ENCODE data around the gene APOA1. TPM values are rescaled to one million over a fixed set of nuclear protein-coding genes. Genes with fewer than 3 reads are reported as not detected.

The APOA1 gene
- total and polyA plus RNA-seq, 12 donors, result 3.8 to 398 (median 70.5) TPM

DNA sequence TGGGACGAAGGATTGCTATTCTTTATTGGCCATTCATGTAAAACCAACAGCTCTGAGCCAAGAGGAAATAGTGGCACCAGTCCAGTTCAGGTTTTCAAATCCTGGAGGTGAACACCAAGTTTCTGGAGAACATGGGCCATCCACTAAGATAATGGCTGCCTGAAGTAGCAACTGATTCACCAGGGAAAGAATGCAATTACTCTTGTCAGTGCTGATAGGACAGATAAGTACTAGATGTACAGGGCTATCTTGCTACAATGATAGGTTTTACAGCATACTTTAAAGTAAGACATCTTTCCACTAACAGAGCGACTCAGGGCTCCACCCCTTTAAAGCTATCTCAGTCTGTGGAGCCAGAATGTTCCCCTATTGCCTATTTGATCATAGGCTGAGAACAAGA, 36.8 kb upstream of the APOA1 start:
- no peak for DNase-seq
- intact Hi-C loops (cut with DNase I), result loop anchor here in 5 of 10 donors (5.0 to 10.0 kb wide), 4 partner anchors 37 to 358 kb away; partner anchors contain the start of genes APOA1 (in 1 of the 5), PCSK7 (in 1 of the 5) and RNF214 (in 1 of the 5)
- Histone ChIP-seq H3K9me3 (no peaks in the 10 kb centered on the region), H3K36me3 (peaks cover 0 to 75% (median 20%) of the 10 kb centered on the region in 9 donors), H3K27ac (peak overlapping the region in 6 of 10 donors; percentile 6 to 62 (median 32)), H3K27me3 (no peaks in the 10 kb centered on the region), H3K4me1 (peaks cover 0 to 73% (median 30%) of the 10 kb centered on the region in 9 donors), H3K4me3 (no peak overlapping the region)
- TF ChIP-seq, protein P1, sequence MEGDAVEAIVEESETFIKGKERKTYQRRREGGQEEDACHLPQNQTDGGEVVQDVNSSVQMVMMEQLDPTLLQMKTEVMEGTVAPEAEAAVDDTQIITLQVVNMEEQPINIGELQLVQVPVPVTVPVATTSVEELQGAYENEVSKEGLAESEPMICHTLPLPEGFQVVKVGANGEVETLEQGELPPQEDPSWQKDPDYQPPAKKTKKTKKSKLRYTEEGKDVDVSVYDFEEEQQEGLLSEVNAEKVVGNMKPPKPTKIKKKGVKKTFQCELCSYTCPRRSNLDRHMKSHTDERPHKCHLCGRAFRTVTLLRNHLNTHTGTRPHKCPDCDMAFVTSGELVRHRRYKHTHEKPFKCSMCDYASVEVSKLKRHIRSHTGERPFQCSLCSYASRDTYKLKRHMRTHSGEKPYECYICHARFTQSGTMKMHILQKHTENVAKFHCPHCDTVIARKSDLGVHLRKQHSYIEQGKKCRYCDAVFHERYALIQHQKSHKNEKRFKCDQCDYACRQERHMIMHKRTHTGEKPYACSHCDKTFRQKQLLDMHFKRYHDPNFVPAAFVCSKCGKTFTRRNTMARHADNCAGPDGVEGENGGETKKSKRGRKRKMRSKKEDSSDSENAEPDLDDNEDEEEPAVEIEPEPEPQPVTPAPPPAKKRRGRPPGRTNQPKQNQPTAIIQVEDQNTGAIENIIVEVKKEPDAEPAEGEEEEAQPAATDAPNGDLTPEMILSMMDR (IDR thresholded peaks at IDR 0.05), result no peak
- peak in 5 of 8 donors; percentile 35 to 75 (median 60) for ATAC-seq
- 37 to 45% methylated on average over 2 of the region's 2 CpGs for WGBS, 2 donors

DNA sequence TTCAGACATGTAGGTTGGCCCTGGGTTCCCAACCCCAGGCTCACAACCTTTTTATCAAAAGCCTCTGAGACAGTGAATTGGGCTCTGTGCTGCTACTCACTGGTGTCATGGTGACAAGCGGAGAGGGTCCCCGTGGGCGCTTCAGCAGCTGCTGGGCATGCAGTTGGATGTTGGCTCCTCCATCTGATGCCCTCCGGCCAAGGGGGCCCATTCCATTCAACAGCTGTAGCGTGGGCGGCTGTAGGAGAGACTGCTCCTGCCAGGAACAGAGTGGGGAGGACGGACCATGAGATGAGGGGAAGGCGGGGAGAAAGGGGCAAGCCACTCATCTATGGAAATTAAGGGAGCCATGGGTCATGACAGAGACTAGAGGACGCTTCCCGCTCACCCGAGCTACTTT, 36.0 kb upstream of the APOA1 start:
- Histone ChIP-seq H3K27me3 (no peaks in the 10 kb centered on the region), H3K27ac (peak overlapping the region in 3 of 10 donors; percentile 3 to 62 (median 58)), H3K4me1 (peaks cover 0 to 80% (median 30%) of the 10 kb centered on the region in 9 donors), H3K4me3 (no peak overlapping the region), H3K9me3 (no peaks in the 10 kb centered on the region), H3K36me3 (peaks cover 0 to 84% (median 23%) of the 10 kb centered on the region in 9 donors)
- DNase-seq, result no peak
- ATAC-seq, result no peak
- intact Hi-C loops (cut with DNase I), result loop anchor here in 5 of 10 donors (5.0 to 10.0 kb wide), 4 partner anchors 36 to 359 kb away; partner anchors contain the start of genes APOA1 (in 1 of the 5), PCSK7 (in 1 of the 5) and RNF214 (in 1 of the 5)
- TF ChIP-seq, protein P1 (IDR thresholded peaks at IDR 0.05), result no peak
- 95 to 96% methylated on average over 11 of the region's 11 CpGs for WGBS, 2 donors

DNA sequence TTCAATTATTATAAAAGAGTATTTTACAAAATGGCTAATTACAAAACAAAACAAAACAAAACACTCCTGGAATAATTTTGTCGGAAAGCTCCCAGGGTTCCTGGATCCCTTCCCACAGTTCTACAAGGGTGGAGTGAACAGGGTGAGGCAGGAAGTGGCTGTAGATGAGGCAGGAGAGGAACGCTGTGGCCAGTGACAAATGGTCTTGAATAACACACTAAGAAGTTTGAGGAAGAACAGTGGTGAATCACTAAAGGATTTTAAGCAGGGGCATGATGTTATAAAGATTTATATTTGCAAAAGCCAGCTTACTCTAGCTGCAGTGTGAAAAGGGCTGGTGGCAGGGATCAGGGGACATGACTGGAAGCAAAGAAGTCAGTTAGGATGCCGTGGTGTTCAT, 33.8 kb upstream of the APOA1 start:
- TF ChIP-seq, protein P1 (IDR thresholded peaks at IDR 0.05), result no peak
- peak in 6 of 8 donors; percentile 40 to 75 (median 51) for ATAC-seq
- intact Hi-C loops (cut with DNase I), result loop anchor here in 5 of 10 donors (5.0 to 10.0 kb wide), 4 partner anchors 34 to 361 kb away; partner anchors contain the start of genes APOA1 (in 1 of the 5), PCSK7 (in 1 of the 5) and RNF214 (in 1 of the 5)

GRCh38 chr11:116870054-116870453, 32.6 kb upstream of the APOA1 start:
- Histone ChIP-seq H3K36me3 (peaks cover 0 to 99% (median 30%) of the 10 kb centered on the region in 9 donors), H3K4me1 (peaks cover 0 to 92% (median 37%) of the 10 kb centered on the region in 9 donors), H3K27me3 (no peaks in the 10 kb centered on the region), H3K4me3 (no peak overlapping the region), H3K27ac (peak overlapping the region in 4 of 10 donors; percentile 1 to 67 (median 33)), H3K9me3 (no peaks in the 10 kb centered on the region)
- ATAC-seq (no peak), DNase-seq (no peak)
- intact Hi-C loops (cut with DNase I), result loop anchor here in 5 of 10 donors (5.0 to 10.0 kb wide), 4 partner anchors 33 to 362 kb away; partner anchors contain the start of genes APOA1 (in 1 of the 5), PCSK7 (in 1 of the 5) and RNF214 (in 1 of the 5)
- TF ChIP-seq, protein P1 (IDR thresholded peaks at IDR 0.05), result no peak
- WGBS, 2 donors, result 44 to 63% methylated on average over 3 of the region's 3 CpGs

More for the DNA sequence above, 33.8 kb upstream of the APOA1 start:
- H3K9me3 ChIP-seq, result no peaks in the 10 kb centered on the region
- H3K4me1 ChIP-seq, result peaks cover 0 to 89% (median 30%) of the 10 kb centered on the region in 9 donors
- no peaks in the 10 kb centered on the region for H3K27me3 ChIP-seq
- no peak overlapping the region for H3K4me3 ChIP-seq
- peaks cover 0 to 99% (median 30%) of the 10 kb centered on the region in 9 donors for H3K36me3 ChIP-seq
- 42 to 55% methylated on average over 3 of the region's 3 CpGs for WGBS, 2 donors
- H3K27ac ChIP-seq, result peak overlapping the region in 9 of 10 donors; percentile 9 to 73 (median 58)
- DNase-seq, result peak in 1 of 2 donors; percentile 44

All from heart right ventricle (tissue), 16 donors.